H9 (cell line): ENCODE data around the gene KIAA1549. TPM values are rescaled to one million over a fixed set of nuclear protein-coding genes. Genes with fewer than 3 reads are reported as not detected.

ENCODE experiments used
- DNase-seq: peaks from one replicate; pipeline ENCODE4 v3.0.0-alpha.2; 2017
- H2AFZ ChIP-seq: one replicate; pipeline ENCODE4 v1.6.1; 2013; ENCODE audit warnings: mild to moderate bottlenecking, low read length, control low read depth, moderate library complexity
- H2AK5ac ChIP-seq: 2 replicates; pipeline ENCODE4 v1.6.1; 2013; ENCODE audit warnings: low read length, control low read depth, mixed read lengths; ENCODE audit not compliant: insufficient read length
- H2BK120ac ChIP-seq: one replicate; pipeline ENCODE4 v1.6.1; 2013; ENCODE audit warnings: low read depth, mild to moderate bottlenecking, low read length, control low read depth, inconsistent platforms; ENCODE audit not compliant: poor library complexity, severe bottlenecking
- H2BK12ac ChIP-seq: 2 replicates; pipeline ENCODE4 v1.6.1; 2013; ENCODE audit warnings: low read length, control low read depth, mixed read lengths, low read depth; ENCODE audit not compliant: insufficient read length
- H2BK15ac ChIP-seq: 2 replicates; pipeline ENCODE4 v1.6.1; 2013; ENCODE audit warnings: low read depth, low read length, control low read depth
- H2BK20ac ChIP-seq: one replicate; pipeline ENCODE4 v1.6.1; 2013; ENCODE audit warnings: low read depth, mild to moderate bottlenecking, low read length, control low read depth, inconsistent platforms; ENCODE audit not compliant: poor library complexity, severe bottlenecking
- H2BK5ac ChIP-seq: 2 replicates; pipeline ENCODE4 v1.6.1; 2013; ENCODE audit warnings: low read length, control low read depth, mixed read lengths; ENCODE audit not compliant: insufficient read length
- H3K14ac ChIP-seq: 2 replicates; pipeline ENCODE4 v1.6.1; 2013; ENCODE audit warnings: low read length, control low read depth; ENCODE audit not compliant: insufficient read depth
- H3K18ac ChIP-seq: 2 replicates; pipeline ENCODE4 v1.6.1; 2013; ENCODE audit warnings: low read depth, mild to moderate bottlenecking, mixed read lengths, low read length, control low read depth; ENCODE audit not compliant: insufficient read length
- H3K23ac ChIP-seq: 2 replicates; pipeline ENCODE4 v1.6.1; 2013; ENCODE audit warnings: low read length, control low read depth, mixed read lengths, low read depth; ENCODE audit not compliant: insufficient read length
- H3K23me2 ChIP-seq: 2 replicates; pipeline ENCODE4 v1.6.1; 2013; ENCODE audit warnings: low read depth, mild to moderate bottlenecking, mixed read lengths, low read length, control low read depth; ENCODE audit not compliant: insufficient read length, poor library complexity, severe bottlenecking
- H3K27ac ChIP-seq: 2 replicates; pipeline ENCODE4 v1.5.1; 2013; ENCODE audit warnings: low read length, control low read depth, mixed read lengths, low read depth; ENCODE audit not compliant: insufficient read length
- H3K27me3 ChIP-seq: 2 replicates; pipeline ENCODE4 v1.6.1; 2013; ENCODE audit warnings: low read length, control low read depth, inconsistent platforms; ENCODE audit not compliant: insufficient read depth
- H3K4ac ChIP-seq: 2 replicates; pipeline ENCODE4 v1.6.1; 2013; ENCODE audit warnings: low read depth, mild to moderate bottlenecking, control low read depth, inconsistent platforms, low read length, moderate library complexity
- H3K4me1 ChIP-seq: 2 replicates; pipeline ENCODE4 v1.6.1; 2013; ENCODE audit warnings: low read length, control low read depth, inconsistent platforms; ENCODE audit not compliant: insufficient read depth
- H3K4me2 ChIP-seq: 2 replicates; pipeline ENCODE4 v1.6.1; 2013; ENCODE audit warnings: low read length, control low read depth, mixed read lengths; ENCODE audit not compliant: insufficient read length, insufficient read depth
- H3K56ac ChIP-seq: 2 replicates; pipeline ENCODE4 v1.6.1; 2013; ENCODE audit warnings: low read depth, mild to moderate bottlenecking, mixed read lengths, low read length, control low read depth; ENCODE audit not compliant: insufficient read length
- H3K79me1 ChIP-seq: 2 replicates; pipeline ENCODE4 v1.6.1; 2013; ENCODE audit warnings: low read depth, mild to moderate bottlenecking, moderate library complexity, low read length, control low read depth, inconsistent platforms; ENCODE audit not compliant: insufficient read depth, poor library complexity, severe bottlenecking
- H3K79me2 ChIP-seq: 2 replicates; pipeline ENCODE4 v1.6.1; 2013; ENCODE audit warnings: low read length, control low read depth, inconsistent platforms; ENCODE audit not compliant: insufficient read depth
- H3K9ac ChIP-seq: 2 replicates; pipeline ENCODE4 v1.6.1; 2013; ENCODE audit warnings: low read length, control low read depth, mixed read lengths; ENCODE audit not compliant: insufficient read length; ENCODE audit errors: extremely low read depth
- H3K9me3 ChIP-seq: one replicate; pipeline ENCODE4 v1.6.1; 2013; ENCODE audit warnings: low read depth, low read length, inconsistent platforms; ENCODE audit not compliant: control insufficient read depth
- H3T11ph ChIP-seq: one replicate; pipeline ENCODE4 v1.6.1; 2013; ENCODE audit warnings: mild to moderate bottlenecking, low read length, control low read depth, inconsistent platforms
- H4K20me1 ChIP-seq: one replicate; pipeline ENCODE4 v1.6.1; 2013; ENCODE audit not compliant: control insufficient read depth, insufficient read length, insufficient read depth
- H4K5ac ChIP-seq: 2 replicates; pipeline ENCODE4 v1.6.1; 2013; ENCODE audit warnings: low read depth, mild to moderate bottlenecking, mixed read lengths, low read length, control low read depth; ENCODE audit not compliant: insufficient read length
- H4K8ac ChIP-seq: replicated peaks from 2 replicates; pipeline ENCODE4 v1.6.1; 2013; ENCODE audit warnings: low read length, control low read depth, mixed read lengths, low read depth; ENCODE audit not compliant: insufficient read length
- H4K91ac ChIP-seq: 2 replicates; pipeline ENCODE4 v1.6.1; 2013; ENCODE audit warnings: low read depth, mild to moderate bottlenecking, moderate library complexity, mixed read lengths, low read length, control low read depth; ENCODE audit not compliant: insufficient read length
- H3K27ac Mint-ChIP-seq, 3 experiments: 2 replicates in 2 of 3; 3 replicates in 1 of 3; pipeline ENCODE4 v1.8.0; 2020 to 2021; ENCODE audit warnings: mixed read lengths in 3 of 3, mild to moderate bottlenecking in 1 of 3, moderate library complexity in 1 of 3
- H3K27me3 Mint-ChIP-seq: 2 replicates; pipeline ENCODE4 v1.8.0; 2021; ENCODE audit warnings: low read depth, mild to moderate bottlenecking, moderate library complexity, mixed read lengths
- H3K36me3 Mint-ChIP-seq, 3 experiments: 2 replicates in 2 of 3; 3 replicates in 1 of 3; pipeline ENCODE4 v1.8.0; 2020 to 2021; ENCODE audit warnings: low read depth in 3 of 3, mixed read lengths in 3 of 3; ENCODE audit not compliant: insufficient read depth in 1 of 3
- H3K4me1 Mint-ChIP-seq, 2 experiments: 2 replicates each; pipeline ENCODE4 v1.8.0; 2020; ENCODE audit warnings: mixed read lengths in 2 of 2
- H3K4me3 Mint-ChIP-seq, 2 experiments: 2 replicates in 1 of 2; 3 replicates in 1 of 2; pipeline ENCODE4 v1.8.0; 2020 to 2021; ENCODE audit warnings: mild to moderate bottlenecking in 2 of 2, mixed read lengths in 2 of 2, moderate library complexity in 1 of 2
- H3K9me3 Mint-ChIP-seq, 2 experiments: 2 replicates in 1 of 2; 3 replicates in 1 of 2; pipeline ENCODE4 v1.8.0; 2020; ENCODE audit warnings: mild to moderate bottlenecking in 2 of 2, mixed read lengths in 2 of 2, moderate library complexity in 1 of 2
- WGBS: extraction: QIAGEN DNeasy Blood & Tissue Kit; methylation state at CpG from one replicate; pipeline ENCODE4 v1.1.7; 2013; ENCODE audit warnings: missing lambda C conversion rate, low lambda C conversion rate, mixed read lengths; ENCODE audit not compliant: insufficient read length; ENCODE audit errors: extremely low coverage; 5-methylcytosine and 5-hydroxymethylcytosine counted together
- total RNA-seq: library from RNA; stranded (reverse); gene quantifications from 2 replicates; pipeline ENCODE4 v1.2.1, GENCODE V29; 2021
- TF ChIP-seq, protein P1 (sequence below): fragments of 200-600 bp; sonication (generic); conservative IDR thresholded peaks from 3 replicates; pipeline ENCODE4 v1.8.0; 2021; ENCODE audit warnings: antibody characterized with exemption, mild to moderate bottlenecking

KIAA1549 gene
- total RNA-seq, 1 experiment from 2014 or later = 11.9 TPM

- no peak overlapping the region for H3K56ac ChIP-seq
- WGBS = no CpG with 5 or more reads among the region's 3 CpGs
- no peaks in the 10 kb centered on the region; the same call in 1 of the 2 replicates for H3K4me1 ChIP-seq
- no peak overlapping the region for H2BK12ac ChIP-seq
- peaks cover 0 to 5% (median 0%) of the 10 kb centered on the region in 3 experiments; a peak in 2 of 7 replicates for H3K36me3 Mint-ChIP-seq
- H3K4me2 ChIP-seq = no peak overlapping the region
- H3K9me3 Mint-ChIP-seq = no peaks in the 10 kb centered on the region
- TF ChIP-seq, protein P1, sequence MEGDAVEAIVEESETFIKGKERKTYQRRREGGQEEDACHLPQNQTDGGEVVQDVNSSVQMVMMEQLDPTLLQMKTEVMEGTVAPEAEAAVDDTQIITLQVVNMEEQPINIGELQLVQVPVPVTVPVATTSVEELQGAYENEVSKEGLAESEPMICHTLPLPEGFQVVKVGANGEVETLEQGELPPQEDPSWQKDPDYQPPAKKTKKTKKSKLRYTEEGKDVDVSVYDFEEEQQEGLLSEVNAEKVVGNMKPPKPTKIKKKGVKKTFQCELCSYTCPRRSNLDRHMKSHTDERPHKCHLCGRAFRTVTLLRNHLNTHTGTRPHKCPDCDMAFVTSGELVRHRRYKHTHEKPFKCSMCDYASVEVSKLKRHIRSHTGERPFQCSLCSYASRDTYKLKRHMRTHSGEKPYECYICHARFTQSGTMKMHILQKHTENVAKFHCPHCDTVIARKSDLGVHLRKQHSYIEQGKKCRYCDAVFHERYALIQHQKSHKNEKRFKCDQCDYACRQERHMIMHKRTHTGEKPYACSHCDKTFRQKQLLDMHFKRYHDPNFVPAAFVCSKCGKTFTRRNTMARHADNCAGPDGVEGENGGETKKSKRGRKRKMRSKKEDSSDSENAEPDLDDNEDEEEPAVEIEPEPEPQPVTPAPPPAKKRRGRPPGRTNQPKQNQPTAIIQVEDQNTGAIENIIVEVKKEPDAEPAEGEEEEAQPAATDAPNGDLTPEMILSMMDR = no peak
- H3K27me3 Mint-ChIP-seq = no peaks in the 10 kb centered on the region
- H3K4me3 Mint-ChIP-seq = no peak overlapping the region
- H4K91ac ChIP-seq = no peak overlapping the region
- no peaks in the 10 kb centered on the region for H4K20me1 ChIP-seq
- H3T11ph ChIP-seq = no peak overlapping the region
- no peak overlapping the region for H2AFZ ChIP-seq
- H2AK5ac ChIP-seq = no peak overlapping the region
- peaks cover 5% of the 10 kb centered on the region; the same call in 1 of the 2 replicates for H3K79me2 ChIP-seq
- no peak overlapping the region for H2BK20ac ChIP-seq
- no peak overlapping the region for H3K14ac ChIP-seq
- no peak overlapping the region for H2BK15ac ChIP-seq
- DNase-seq = no peak
- H3K27me3 ChIP-seq = no peaks in the 10 kb centered on the region
- H3K27ac ChIP-seq = no peak overlapping the region
- no peak overlapping the region for H4K5ac ChIP-seq
- no peaks in the 10 kb centered on the region for H3K23me2 ChIP-seq
- peaks cover 32 to 33% of the 10 kb centered on the region in 2 experiments for H3K4me1 Mint-ChIP-seq
- H4K8ac ChIP-seq = no peak overlapping the region
- H3K9me3 ChIP-seq = no peaks in the 10 kb centered on the region
- H3K23ac ChIP-seq = no peak overlapping the region
- no peak overlapping the region for H3K9ac ChIP-seq
- no peak overlapping the region for H3K18ac ChIP-seq
- no peak overlapping the region for H2BK5ac ChIP-seq
- no peak overlapping the region for H2BK120ac ChIP-seq
- peaks cover 6% of the 10 kb centered on the region for H3K79me1 ChIP-seq
- H3K27ac Mint-ChIP-seq = no peak overlapping the region
- H3K4ac ChIP-seq = no peak overlapping the region
These were observed 24.0 kb downstream of the KIAA1549 start for GRCh38 chr7:138957217-138957616.
